ENCODE data around the gene GPS2. TPM values are rescaled to one million over a fixed set of nuclear protein-coding genes. Genes with fewer than 3 reads are reported as not detected.

Gene GPS2
- total RNA-seq, 4 donors from 2014 or later = 96.5 to 578 (median 150) TPM

GRCh38 chr17:7351665-7352502 lies 36.7 kb upstream of the GPS2 start, which contains the start of gene KCTD11:
TSS of gene KCTD11 (plus strand) at chr17:7352162.
- Histone ChIP-seq H3K27ac (peak within 1 kb of the TSS; percentile 92 to 98 (median 98)), H3K27me3 (no peaks in the 10 kb centered on the region), H3K9me3 (no peaks in the 10 kb centered on the region), H3K4me3 (peak within 1 kb of the TSS; percentile 68 to 88 (median 74)), H3K36me3 (no peaks in the 10 kb centered on the region), H3K4me1 (peaks cover 7 to 58% (median 42%) of the 10 kb centered on the region in 4 donors)
- peak; percentile 72 to 87 (median 77) for TF ChIP-seq POLR2AphosphoS5 (IDR thresholded peaks at IDR 0.05)
- TF ChIP-seq CTCF (IDR thresholded peaks at IDR 0.05) = peak in 3 of 5 experiments; percentile 44 to 77 (median 62)
- no peak for TF ChIP-seq EP300 (IDR thresholded peaks at IDR 0.05; ENCODE audit: low read depth)
- TF ChIP-seq POLR2A (IDR thresholded peaks at IDR 0.05) = peak; percentile 78
- WGBS, 2 donors (ENCODE audit: low coverage in 1 of 2) = 9% methylated on average over 26 of the region's 91 CpGs; no CpG with 5 or more reads in 1 of the 2 donors
- intact Hi-C loops (cut with DNase I; ENCODE audit: low total_unique reads) = loop anchor here (10.0 kb wide), 1 partner anchor 203 kb away; the partner anchor contains the start of gene TNFSF13
- in situ Hi-C loops (cut with MboI; ENCODE audit: low pct_ligation_motif_present in 1 of 4, low pct_unique_long_range_greater_than_20kb in 1 of 4, low sequenced_read_pairs in 3 of 4) = loop anchor here in 1 of 4 donors (10.0 kb wide), 1 partner anchor 83 kb away; the partner anchor contains the start of genes FGF11 and TMEM102
- peak; percentile 95 for DNase-seq

- WGBS, 2 donors (ENCODE audit: low coverage in 1 of 2) = 77 to 80% methylated on average over 2 to 19 of the region's 19 CpGs
- intact Hi-C loops (cut with DNase I; ENCODE audit: low total_unique reads) = no loop called here
Measured at GRCh38 chr17:7348478-7349242, 33.5 kb upstream of the GPS2 start.

DNA sequence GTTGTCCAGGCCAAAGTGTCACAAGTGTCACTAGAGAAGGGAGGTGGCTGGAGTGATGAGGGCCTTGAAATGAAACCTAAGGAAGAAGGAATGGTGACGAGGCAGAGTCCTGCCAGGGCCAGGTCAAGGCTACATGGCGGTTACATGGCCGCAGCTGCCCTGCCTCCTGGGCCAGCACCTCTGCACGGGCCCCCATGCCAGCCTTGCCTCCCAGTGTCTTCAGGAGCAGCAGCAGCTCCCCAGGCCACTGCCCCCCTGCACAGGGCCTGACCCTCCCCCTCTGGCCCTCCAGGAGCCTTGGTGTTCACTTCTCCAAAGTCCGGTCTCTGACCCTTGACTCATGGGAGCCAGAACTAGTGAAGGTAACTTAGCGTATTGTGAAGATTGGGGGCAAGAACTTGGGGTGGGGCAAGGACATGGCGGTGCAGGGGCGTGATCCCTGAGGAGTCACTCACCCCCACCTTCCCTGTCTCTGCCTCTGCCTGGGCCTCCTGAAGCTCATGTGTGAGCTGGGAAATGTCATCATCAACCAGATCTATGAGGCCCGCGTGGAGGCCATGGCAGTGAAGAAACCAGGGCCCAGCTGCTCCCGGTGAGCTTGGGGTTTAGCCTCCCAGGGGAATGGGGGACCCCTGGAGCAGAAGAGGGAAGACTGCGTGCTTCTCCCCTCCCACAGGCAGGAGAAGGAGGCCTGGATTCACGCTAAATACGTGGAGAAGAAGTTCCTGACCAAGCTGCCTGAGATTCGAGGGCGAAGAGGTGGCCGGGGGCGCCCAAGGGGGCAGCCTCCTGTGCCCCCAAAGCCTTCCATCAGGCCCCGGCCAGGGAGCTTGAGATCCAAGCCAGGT lies 32.7 kb upstream of the GPS2 start:
- Histone ChIP-seq H3K4me3 (no peak overlapping the region), H3K9me3 (no peaks in the 10 kb centered on the region), H3K36me3 (no peaks in the 10 kb centered on the region), H3K4me1 (peaks cover 3 to 30% (median 26%) of the 10 kb centered on the region in 4 donors), H3K27ac (no peak overlapping the region), H3K27me3 (peaks cover 5% of the 10 kb centered on the region)
- TF ChIP-seq POLR2A (IDR thresholded peaks at IDR 0.05) (no peak), POLR2AphosphoS5 (IDR thresholded peaks at IDR 0.05) (no peak), EP300 (IDR thresholded peaks at IDR 0.05; ENCODE audit: low read depth) (no peak), CTCF (IDR thresholded peaks at IDR 0.05) (no peak)
- in situ Hi-C loops (cut with MboI; ENCODE audit: low pct_ligation_motif_present in 1 of 4, low pct_unique_long_range_greater_than_20kb in 1 of 4, low sequenced_read_pairs in 3 of 4) = loop anchor here in 2 of 4 donors (10.0 to 25.0 kb wide), 2 partner anchors 73 to 311 kb away; partner anchors contain the start of genes SLC16A11 (in 1 of the 2) and SLC16A13 (in 1 of the 2)
- intact Hi-C loops (cut with DNase I; ENCODE audit: low total_unique reads) = no loop called here
- no peak for DNase-seq
- 64 to 67% methylated on average over 3 to 19 of the region's 19 CpGs for WGBS, 2 donors (ENCODE audit: low coverage in 1 of 2)

More at GRCh38 chr17:7348478-7349242, 33.5 kb upstream of the GPS2 start:
- DNase-seq = no peak
- Histone ChIP-seq H3K27me3 (no peaks in the 10 kb centered on the region), H3K4me3 (no peak overlapping the region), H3K36me3 (no peaks in the 10 kb centered on the region), H3K27ac (peak overlapping the region in 1 of 4 donors; percentile 98), H3K4me1 (peaks cover 4 to 38% (median 34%) of the 10 kb centered on the region in 4 donors), H3K9me3 (no peaks in the 10 kb centered on the region)
- TF ChIP-seq EP300 (IDR thresholded peaks at IDR 0.05; ENCODE audit: low read depth) = no peak
- in situ Hi-C loops (cut with MboI; ENCODE audit: low pct_ligation_motif_present in 1 of 4, low pct_unique_long_range_greater_than_20kb in 1 of 4, low sequenced_read_pairs in 3 of 4) = loop anchor here in 2 of 4 donors (10.0 to 25.0 kb wide), 2 partner anchors 74 to 311 kb away; partner anchors contain the start of genes SLC16A11 (in 1 of the 2) and SLC16A13 (in 1 of the 2)
